GM23248 (cell line): ENCODE results near the gene C20orf202. TPM values are rescaled to one million over a fixed set of nuclear protein-coding genes. Genes with fewer than 3 reads are reported as not detected.

Experiments
- DNase-seq: peaks from one replicate; pipeline ENCODE4 v3.0.0-alpha.2; 2015
- H2AFZ ChIP-seq: fragments of 200-600 bp; sonication (generic); 2 replicates; pipeline ENCODE4 v1.6.1; 2016; ENCODE audit warnings: antibody characterized with exemption
- H3F3A ChIP-seq: fragments of 200-600 bp; sonication (generic); 2 replicates; pipeline ENCODE4 v1.6.1; 2016; ENCODE audit warnings: mild to moderate bottlenecking, antibody characterized with exemption, mixed run types; ENCODE audit not compliant: insufficient read depth
- H3K27ac ChIP-seq: fragments of 200-600 bp; sonication (generic); 2 replicates; pipeline ENCODE4 v1.5.1; 2016; ENCODE audit warnings: mild to moderate bottlenecking
- H3K27me3 ChIP-seq: fragments of 200-600 bp; sonication (generic); replicated peaks from 2 replicates; pipeline ENCODE4 v1.6.1; 2016; ENCODE audit warnings: mild to moderate bottlenecking; ENCODE audit not compliant: insufficient read depth
- H3K36me3 ChIP-seq: fragments of 200-600 bp; sonication (generic); 2 replicates; pipeline ENCODE4 v1.6.1; 2016; ENCODE audit warnings: low read depth, mild to moderate bottlenecking
- H3K4me1 ChIP-seq: fragments of 200-600 bp; sonication (generic); 2 replicates; pipeline ENCODE4 v1.6.1; 2016; ENCODE audit warnings: mild to moderate bottlenecking; ENCODE audit not compliant: insufficient read depth
- H3K4me2 ChIP-seq: fragments of 200-600 bp; sonication (generic); one replicate; pipeline ENCODE4 v1.6.1; 2016; ENCODE audit warnings: mild to moderate bottlenecking; ENCODE audit not compliant: unreplicated experiment
- H3K4me3 ChIP-seq: fragments of 200-600 bp; sonication (generic); 2 replicates; pipeline ENCODE4 v1.5.1; 2016; ENCODE audit warnings: mild to moderate bottlenecking
- H3K79me2 ChIP-seq: fragments of 200-600 bp; sonication (generic); 2 replicates; pipeline ENCODE4 v1.6.1; 2016; ENCODE audit warnings: mild to moderate bottlenecking; ENCODE audit not compliant: insufficient read depth
- H3K9ac ChIP-seq: fragments of 200-600 bp; sonication (generic); 2 replicates; pipeline ENCODE4 v1.6.1; 2016; ENCODE audit warnings: mild to moderate bottlenecking
- H3K9me2 ChIP-seq: fragments of 200-600 bp; sonication (generic); 2 replicates; pipeline ENCODE4 v1.6.1; 2016; ENCODE audit warnings: mixed run types, mild to moderate bottlenecking, moderate library complexity; ENCODE audit not compliant: insufficient read depth
- H3K9me3 ChIP-seq: fragments of 200-600 bp; sonication (generic); one replicate; pipeline ENCODE4 v1.6.1; 2017; ENCODE audit warnings: low read depth
- H4K20me1 ChIP-seq: fragments of 200-600 bp; sonication (generic); 2 replicates; pipeline ENCODE4 v1.6.0; 2016; ENCODE audit not compliant: insufficient read depth
- EZH2 ChIP-seq: fragments of 200-600 bp; sonication (generic); IDR thresholded peaks from 2 replicates; pipeline ENCODE4 v1.6.1; 2018; ENCODE audit warnings: antibody characterized with exemption, mild to moderate bottlenecking; ENCODE audit not compliant: insufficient read depth, poor library complexity, severe bottlenecking
- EZH2phosphoT487 ChIP-seq: fragments of 200-600 bp; sonication (generic); IDR thresholded peaks from 2 replicates; pipeline ENCODE4 v1.6.1; 2018; ENCODE audit warnings: antibody characterized with exemption, moderate library complexity, mild to moderate bottlenecking, low read depth; ENCODE audit not compliant: insufficient read depth
- WGBS, 2 experiments: methylation state at CpG; one replicate each; pipeline ENCODE4 v1.1.6; 2015 to 2017; ENCODE audit warnings: low lambda C conversion rate in 2 of 2, low coverage in 1 of 2; ENCODE audit errors: missing lambda C conversion rate in 2 of 2; 5-methylcytosine and 5-hydroxymethylcytosine counted together
- in situ Hi-C: fragments of 300-500 bp; cut with MboI; formaldehyde crosslinking; loops from 2 replicates; pipeline ENCODE4 v1.15.0; 2020
- polyA plus RNA-seq: library from polyadenylated mRNA; unstranded; fragments of >200 nt; fragmentation: Nextera tagmentation; extraction: Ambion mirVana; gene quantifications from 2 replicates; pipeline ENCODE4 v1.2.1, GENCODE V29; 2016
- total RNA-seq: library from RNA; depleted of rRNA; stranded (reverse); fragments of >200 nt; shearing (Covaris generic); gene quantifications from 2 replicates; pipeline ENCODE4 v1.2.3, GENCODE V29; 2014

C20orf202 gene
- total and polyA plus RNA-seq, 2 experiments from 2014 or later = not detected

GRCh38 chr20:1232286-1233111, 29.2 kb downstream of the C20orf202 start:
- no peak overlapping the region for H3K9ac ChIP-seq
- TF ChIP-seq EZH2 (no peak), EZH2phosphoT487 (no peak)
- in situ Hi-C loops = no loop called here
- H3F3A ChIP-seq = no peaks in the 10 kb centered on the region
- no peaks in the 10 kb centered on the region for H3K4me1 ChIP-seq
- no peak for DNase-seq
- no peak overlapping the region for H3K4me3 ChIP-seq
- no peak overlapping the region for H2AFZ ChIP-seq
- H3K27ac ChIP-seq = no peak overlapping the region
- no peaks in the 10 kb centered on the region for H3K9me3 ChIP-seq
- no peaks in the 10 kb centered on the region for H3K79me2 ChIP-seq
- no peaks in the 10 kb centered on the region for H3K9me2 ChIP-seq
- no peaks in the 10 kb centered on the region for H3K27me3 ChIP-seq
- 94 to 96% methylated on average over 3 of the region's 3 CpGs for WGBS, 2 experiments
- H3K36me3 ChIP-seq = no peaks in the 10 kb centered on the region
- H4K20me1 ChIP-seq = no peaks in the 10 kb centered on the region
- H3K4me2 ChIP-seq = no peak overlapping the region

- Histone ChIP-seq H3K27ac (no peak overlapping the region), H3K9me3 (no peaks in the 10 kb centered on the region), H3K79me2 (no peaks in the 10 kb centered on the region), H3K4me2 (no peak overlapping the region), H3K4me1 (peaks cover 16% of the 10 kb centered on the region), H3K36me3 (no peaks in the 10 kb centered on the region), H3F3A (peaks cover 12% of the 10 kb centered on the region; the same call in 1 of the 2 replicates), H4K20me1 (no peaks in the 10 kb centered on the region), H2AFZ (no peak overlapping the region), H3K9ac (no peak overlapping the region), H3K4me3 (no peak overlapping the region), H3K9me2 (no peaks in the 10 kb centered on the region), H3K27me3 (no peaks in the 10 kb centered on the region)
- TF ChIP-seq EZH2phosphoT487 (no peak), EZH2 (no peak)
- DNase-seq = no peak
- 85 to 89% methylated on average over 5 of the region's 5 CpGs for WGBS, 2 experiments
- in situ Hi-C loops = no loop called here
Measured at GRCh38 chr20:1240549-1240948, 37.3 kb downstream of the C20orf202 start.

- Histone ChIP-seq H3K27me3 (no peaks in the 10 kb centered on the region), H3K36me3 (no peaks in the 10 kb centered on the region), H3K9ac (no peak overlapping the region), H3K9me2 (no peaks in the 10 kb centered on the region), H3K9me3 (no peaks in the 10 kb centered on the region), H3F3A (peaks cover 12% of the 10 kb centered on the region; the same call in 1 of the 2 replicates), H3K27ac (no peak overlapping the region), H4K20me1 (no peaks in the 10 kb centered on the region), H3K4me3 (no peak overlapping the region), H3K79me2 (no peaks in the 10 kb centered on the region), H2AFZ (no peak overlapping the region), H3K4me1 (peaks cover 16% of the 10 kb centered on the region), H3K4me2 (no peak overlapping the region)
- in situ Hi-C loops = no loop called here
- DNase-seq = no peak
- TF ChIP-seq EZH2 (no peak), EZH2phosphoT487 (no peak)
Measured at GRCh38 chr20:1241456-1241855, 38.2 kb downstream of the C20orf202 start.

- H3K79me2 ChIP-seq = no peaks in the 10 kb centered on the region
- WGBS, 2 experiments = 91% methylated on average over 3 of the region's 3 CpGs
- no peak overlapping the region for H3K4me3 ChIP-seq
- in situ Hi-C loops = no loop called here
- H4K20me1 ChIP-seq = no peaks in the 10 kb centered on the region
- no peak overlapping the region for H3K9ac ChIP-seq
- peak overlapping the region; percentile 20 for H3K4me2 ChIP-seq
- H2AFZ ChIP-seq = peak overlapping the region; percentile 28
- TF ChIP-seq EZH2 = no peak
- TF ChIP-seq EZH2phosphoT487 = no peak
- H3K9me3 ChIP-seq = no peaks in the 10 kb centered on the region
- no peak for DNase-seq
- peak overlapping the region; percentile 34 for H3K27ac ChIP-seq
- H3K27me3 ChIP-seq = no peaks in the 10 kb centered on the region
- H3K9me2 ChIP-seq = no peaks in the 10 kb centered on the region
- H3K36me3 ChIP-seq = no peaks in the 10 kb centered on the region
- peaks cover 12% of the 10 kb centered on the region; the same call in 1 of the 2 replicates for H3F3A ChIP-seq
- peaks cover 16% of the 10 kb centered on the region for H3K4me1 ChIP-seq
Measured at GRCh38 chr20:1242099-1242498, 38.8 kb downstream of the C20orf202 start.

GRCh38 chr20:1242530-1242929, 39.3 kb downstream of the C20orf202 start:
- Histone ChIP-seq H3K4me3 (no peak overlapping the region), H3K4me1 (peaks cover 16% of the 10 kb centered on the region), H4K20me1 (no peaks in the 10 kb centered on the region), H3K9me2 (no peaks in the 10 kb centered on the region), H3K27me3 (no peaks in the 10 kb centered on the region), H2AFZ (peak overlapping the region; percentile 28), H3K9ac (no peak overlapping the region), H3K79me2 (no peaks in the 10 kb centered on the region), H3F3A (peaks cover 12% of the 10 kb centered on the region; the same call in 1 of the 2 replicates), H3K27ac (peak overlapping the region; percentile 34), H3K9me3 (no peaks in the 10 kb centered on the region), H3K4me2 (peak overlapping the region; percentile 20), H3K36me3 (no peaks in the 10 kb centered on the region)
- WGBS, 2 experiments = 4 to 5% methylated on average over 2 of the region's 2 CpGs
- DNase-seq = peak; percentile 91
- 0 out of 2 replicates have a peak, but pooled peaks have one; percentile 32 for TF ChIP-seq EZH2phosphoT487
- TF ChIP-seq EZH2 = no peak
- in situ Hi-C loops = no loop called here
